Thoracic aorta (tissue), 2 donors: ENCODE data around the gene OXGR1. TPM values are rescaled to one million over a fixed set of nuclear protein-coding genes. Genes with fewer than 3 reads are reported as not detected.
"Not testable (repeated sequence)": the region's sequence is repeated elsewhere in the genome, so short reads cannot be mapped to it uniquely, and the experiment has no call there.

Experiments
- ATAC-seq: fragments of 150-250 bp; one replicate; pipeline ENCODE4 v1.8.0; 2017; ENCODE audit warnings: low read depth; ENCODE audit not compliant: insufficient number of reproducible peaks, low FRiP score
- DNase-seq: peaks from one replicate; pipeline ENCODE4 v3.0.0-alpha.2; 2020; ENCODE audit warnings: low spot score
- H3K27ac ChIP-seq, 2 donors: fragments of 200-600 bp; sonication (generic); 1 replicate in 1 of 2; 2 replicates in 1 of 2; pipeline ENCODE4 v1.5.1; 2016; ENCODE audit warnings: mild to moderate bottlenecking in 2 of 2, moderate library complexity in 2 of 2
- H3K27me3 ChIP-seq: fragments of 200-600 bp; sonication (generic); replicated peaks from 2 replicates; pipeline ENCODE4 v1.6.0; 2016; ENCODE audit warnings: mild to moderate bottlenecking; ENCODE audit not compliant: insufficient read depth
- H3K36me3 ChIP-seq: fragments of 200-600 bp; sonication (generic); one replicate; pipeline ENCODE4 v1.5.1; 2016
- H3K4me1 ChIP-seq, 2 donors: fragments of 200-600 bp; sonication (generic); 1 replicate in 1 of 2; 2 replicates in 1 of 2; pipeline versions ENCODE4 v1.5.1 to v1.6.0; 2016; ENCODE audit warnings: low read depth in 2 of 2, mild to moderate bottlenecking in 1 of 2; ENCODE audit not compliant: control insufficient read depth in 1 of 2
- H3K4me3 ChIP-seq: fragments of 200-600 bp; sonication (generic); 2 replicates; pipeline ENCODE4 v1.5.1; 2016; ENCODE audit warnings: mild to moderate bottlenecking
- H3K9me3 ChIP-seq: fragments of 200-600 bp; sonication (generic); 2 replicates; pipeline ENCODE4 v1.5.1; 2016
- CTCF ChIP-seq: fragments of 200-600 bp; sonication (generic); IDR thresholded peaks from one replicate; pipeline ENCODE4 v1.5.1; 2019; ENCODE audit warnings: antibody characterized with exemption
- total RNA-seq, 2 donors: library from RNA; depleted of rRNA; stranded (reverse); fragments of >200 nt; gene quantifications; one replicate each; pipeline versions ENCODE4 v1.1.0 to v1.2.3, GENCODE V29; 2016

Gene OXGR1
- total RNA-seq, 2 donors from 2014 or later: not detected

GRCh38 chr13:97027162-97027554 lies 32.9 kb upstream of the OXGR1 start:
- peaks cover 0 to 7% of the 10 kb centered on the region in 2 donors for H3K4me1 ChIP-seq
- no peaks in the 10 kb centered on the region for H3K9me3 ChIP-seq
- H3K4me3 ChIP-seq: no peak overlapping the region
- DNase-seq (no peak), ATAC-seq (no peak)
- H3K36me3 ChIP-seq: no peaks in the 10 kb centered on the region
- TF ChIP-seq CTCF: no peak
- H3K27ac ChIP-seq: no peak overlapping the region
- no peaks in the 10 kb centered on the region for H3K27me3 ChIP-seq

- Histone ChIP-seq H3K27me3 (no peaks in the 10 kb centered on the region), H3K27ac (no peak overlapping the region), H3K36me3 (no peaks in the 10 kb centered on the region), H3K4me1 (peaks cover 0 to 7% of the 10 kb centered on the region in 2 donors), H3K9me3 (no peaks in the 10 kb centered on the region), H3K4me3 (no peak overlapping the region)
- TF ChIP-seq CTCF: no peak
- DNase-seq (no peak), ATAC-seq (no peak)
Measured at GRCh38 chr13:97026531-97027161, 32.4 kb upstream of the OXGR1 start.

- H3K4me1 ChIP-seq, DNase-seq, H3K27me3 ChIP-seq, H3K4me3 ChIP-seq, ATAC-seq, H3K27ac ChIP-seq, H3K9me3 ChIP-seq, H3K36me3 ChIP-seq: not testable (repeated sequence)
Measured at GRCh38 chr13:97023812-97024211, 29.5 kb upstream of the OXGR1 start.

- ATAC-seq: no peak
- no peaks in the 10 kb centered on the region for H3K9me3 ChIP-seq
Measured at GRCh38 chr13:97023117-97023516, 28.8 kb upstream of the OXGR1 start.

GRCh38 chr13:97021241-97021640 lies 27.0 kb upstream of the OXGR1 start:
- ATAC-seq: no peak
- no peak for TF ChIP-seq CTCF
- no peak overlapping the region for H3K27ac ChIP-seq

More at GRCh38 chr13:97023117-97023516, 28.8 kb upstream of the OXGR1 start:
- no peaks in the 10 kb centered on the region for H3K36me3 ChIP-seq
- no peaks in the 10 kb centered on the region for H3K27me3 ChIP-seq
- H3K4me1 ChIP-seq: peaks cover 4 to 7% of the 10 kb centered on the region in 2 donors
- no peak overlapping the region for H3K4me3 ChIP-seq
- no peak for TF ChIP-seq CTCF
- no peak for DNase-seq
- no peak overlapping the region for H3K27ac ChIP-seq

More at GRCh38 chr13:97021241-97021640, 27.0 kb upstream of the OXGR1 start:
- Histone ChIP-seq H3K36me3 (no peaks in the 10 kb centered on the region), H3K4me1 (peaks cover under 1 to 4% of the 10 kb centered on the region in 2 donors), H3K9me3 (no peaks in the 10 kb centered on the region), H3K27me3 (no peaks in the 10 kb centered on the region), H3K4me3 (no peak overlapping the region)
- DNase-seq: no peak
